Raji (cell line): ENCODE results near the gene KRT34.
"Not testable (repeated sequence)": the region's sequence is repeated elsewhere in the genome, so short reads cannot be mapped to it uniquely, and the experiment has no call there.

Experiments used
- POLR2A ChIP-seq: IDR thresholded peaks from 2 replicates; pipeline ENCODE4 v1.6.1; 2011; ENCODE audit warnings: low read depth, low read length, control low read depth; ENCODE audit not compliant: insufficient read depth

Gene KRT34

GRCh38 chr17:41387670-41388069 lies 5.6 kb upstream of the KRT34 start:
- TF ChIP-seq POLR2A = no peak

- TF ChIP-seq POLR2A = no peak
Measured at GRCh38 chr17:41386227-41386626, 4.1 kb upstream of the KRT34 start.

- TF ChIP-seq POLR2A = no peak
Measured at GRCh38 chr17:41383690-41384089, 1.6 kb upstream of the KRT34 start.

- TF ChIP-seq POLR2A = no peak
Measured at GRCh38 chr17:41382394-41382793, 288 bp upstream of the KRT34 start.

GRCh38 chr17:41377546-41377945 lies 4.6 kb downstream of the KRT34 start:
- no peak for TF ChIP-seq POLR2A

GRCh38 chr17:41369713-41370112 lies 12.4 kb downstream of the KRT34 start, which contains the start of gene KRT33B:
Gene KRT33B (minus strand): TSS chr17:41369813. CDS start chr17:41369750, 63 bp downstream.
- no peak for TF ChIP-seq POLR2A

- TF ChIP-seq POLR2A = no peak
Measured at GRCh38 chr17:41369023-41369422, 13.1 kb downstream of the KRT34 start.

GRCh38 chr17:41367426-41368075 lies 14.6 kb downstream of the KRT34 start:
- TF ChIP-seq POLR2A = no peak

GRCh38 chr17:41366070-41366469 lies 16.0 kb downstream of the KRT34 start:
- TF ChIP-seq POLR2A = no peak

GRCh38 chr17:41363881-41364280 lies 18.2 kb downstream of the KRT34 start:
- no peak for TF ChIP-seq POLR2A

GRCh38 chr17:41360296-41360995 lies 21.7 kb downstream of the KRT34 start:
- no peak for TF ChIP-seq POLR2A

GRCh38 chr17:41354536-41354935 lies 27.6 kb downstream of the KRT34 start:
- no peak for TF ChIP-seq POLR2A

GRCh38 chr17:41352597-41353366 lies 29.3 kb downstream of the KRT34 start:
- TF ChIP-seq POLR2A = no peak

- no peak for TF ChIP-seq POLR2A
Measured at GRCh38 chr17:41351177-41351576, 30.9 kb downstream of the KRT34 start.

GRCh38 chr17:41350381-41350878 lies 31.7 kb downstream of the KRT34 start, which contains the start of gene KRT33A:
Gene KRT33A (minus strand): TSS chr17:41350828. CDS start chr17:41350767, 61 bp downstream.
- not testable (repeated sequence) for TF ChIP-seq POLR2A
